H9 (cell line): ENCODE data around the gene PRORP. TPM values are rescaled to one million over a fixed set of nuclear protein-coding genes. Genes with fewer than 3 reads are reported as not detected.

Experiments used
- DNase-seq: peaks from one replicate; pipeline ENCODE4 v3.0.0-alpha.2; 2017
- H2AFZ ChIP-seq: one replicate; pipeline ENCODE4 v1.6.1; 2013; ENCODE audit warnings: mild to moderate bottlenecking, low read length, control low read depth, moderate library complexity
- H2AK5ac ChIP-seq: 2 replicates; pipeline ENCODE4 v1.6.1; 2013; ENCODE audit warnings: low read length, control low read depth, mixed read lengths; ENCODE audit not compliant: insufficient read length
- H2BK120ac ChIP-seq: one replicate; pipeline ENCODE4 v1.6.1; 2013; ENCODE audit warnings: low read depth, mild to moderate bottlenecking, low read length, control low read depth, inconsistent platforms; ENCODE audit not compliant: poor library complexity, severe bottlenecking
- H2BK12ac ChIP-seq: 2 replicates; pipeline ENCODE4 v1.6.1; 2013; ENCODE audit warnings: low read length, control low read depth, mixed read lengths, low read depth; ENCODE audit not compliant: insufficient read length
- H2BK15ac ChIP-seq: 2 replicates; pipeline ENCODE4 v1.6.1; 2013; ENCODE audit warnings: low read depth, low read length, control low read depth
- H2BK20ac ChIP-seq: one replicate; pipeline ENCODE4 v1.6.1; 2013; ENCODE audit warnings: low read depth, mild to moderate bottlenecking, low read length, control low read depth, inconsistent platforms; ENCODE audit not compliant: poor library complexity, severe bottlenecking
- H2BK5ac ChIP-seq: 2 replicates; pipeline ENCODE4 v1.6.1; 2013; ENCODE audit warnings: low read length, control low read depth, mixed read lengths; ENCODE audit not compliant: insufficient read length
- H3K14ac ChIP-seq: 2 replicates; pipeline ENCODE4 v1.6.1; 2013; ENCODE audit warnings: low read length, control low read depth; ENCODE audit not compliant: insufficient read depth
- H3K18ac ChIP-seq: 2 replicates; pipeline ENCODE4 v1.6.1; 2013; ENCODE audit warnings: low read depth, mild to moderate bottlenecking, mixed read lengths, low read length, control low read depth; ENCODE audit not compliant: insufficient read length
- H3K23ac ChIP-seq: 2 replicates; pipeline ENCODE4 v1.6.1; 2013; ENCODE audit warnings: low read length, control low read depth, mixed read lengths, low read depth; ENCODE audit not compliant: insufficient read length
- H3K23me2 ChIP-seq: 2 replicates; pipeline ENCODE4 v1.6.1; 2013; ENCODE audit warnings: low read depth, mild to moderate bottlenecking, mixed read lengths, low read length, control low read depth; ENCODE audit not compliant: insufficient read length, poor library complexity, severe bottlenecking
- H3K27ac ChIP-seq: 2 replicates; pipeline ENCODE4 v1.5.1; 2013; ENCODE audit warnings: low read length, control low read depth, mixed read lengths, low read depth; ENCODE audit not compliant: insufficient read length
- H3K27me3 ChIP-seq: 2 replicates; pipeline ENCODE4 v1.6.1; 2013; ENCODE audit warnings: low read length, control low read depth, inconsistent platforms; ENCODE audit not compliant: insufficient read depth
- H3K4ac ChIP-seq: 2 replicates; pipeline ENCODE4 v1.6.1; 2013; ENCODE audit warnings: low read depth, mild to moderate bottlenecking, control low read depth, inconsistent platforms, low read length, moderate library complexity
- H3K4me1 ChIP-seq: 2 replicates; pipeline ENCODE4 v1.6.1; 2013; ENCODE audit warnings: low read length, control low read depth, inconsistent platforms; ENCODE audit not compliant: insufficient read depth
- H3K4me2 ChIP-seq: 2 replicates; pipeline ENCODE4 v1.6.1; 2013; ENCODE audit warnings: low read length, control low read depth, mixed read lengths; ENCODE audit not compliant: insufficient read length, insufficient read depth
- H3K56ac ChIP-seq: 2 replicates; pipeline ENCODE4 v1.6.1; 2013; ENCODE audit warnings: low read depth, mild to moderate bottlenecking, mixed read lengths, low read length, control low read depth; ENCODE audit not compliant: insufficient read length
- H3K79me1 ChIP-seq: 2 replicates; pipeline ENCODE4 v1.6.1; 2013; ENCODE audit warnings: low read depth, mild to moderate bottlenecking, moderate library complexity, low read length, control low read depth, inconsistent platforms; ENCODE audit not compliant: insufficient read depth, poor library complexity, severe bottlenecking
- H3K79me2 ChIP-seq: 2 replicates; pipeline ENCODE4 v1.6.1; 2013; ENCODE audit warnings: low read length, control low read depth, inconsistent platforms; ENCODE audit not compliant: insufficient read depth
- H3K9ac ChIP-seq: 2 replicates; pipeline ENCODE4 v1.6.1; 2013; ENCODE audit warnings: low read length, control low read depth, mixed read lengths; ENCODE audit not compliant: insufficient read length; ENCODE audit errors: extremely low read depth
- H3K9me3 ChIP-seq: one replicate; pipeline ENCODE4 v1.6.1; 2013; ENCODE audit warnings: low read depth, low read length, inconsistent platforms; ENCODE audit not compliant: control insufficient read depth
- H3T11ph ChIP-seq: one replicate; pipeline ENCODE4 v1.6.1; 2013; ENCODE audit warnings: mild to moderate bottlenecking, low read length, control low read depth, inconsistent platforms
- H4K20me1 ChIP-seq: one replicate; pipeline ENCODE4 v1.6.1; 2013; ENCODE audit not compliant: control insufficient read depth, insufficient read length, insufficient read depth
- H4K5ac ChIP-seq: 2 replicates; pipeline ENCODE4 v1.6.1; 2013; ENCODE audit warnings: low read depth, mild to moderate bottlenecking, mixed read lengths, low read length, control low read depth; ENCODE audit not compliant: insufficient read length
- H4K8ac ChIP-seq: replicated peaks from 2 replicates; pipeline ENCODE4 v1.6.1; 2013; ENCODE audit warnings: low read length, control low read depth, mixed read lengths, low read depth; ENCODE audit not compliant: insufficient read length
- H4K91ac ChIP-seq: 2 replicates; pipeline ENCODE4 v1.6.1; 2013; ENCODE audit warnings: low read depth, mild to moderate bottlenecking, moderate library complexity, mixed read lengths, low read length, control low read depth; ENCODE audit not compliant: insufficient read length
- H3K27ac Mint-ChIP-seq, 3 experiments: 2 replicates in 2 of 3; 3 replicates in 1 of 3; pipeline ENCODE4 v1.8.0; 2020 to 2021; ENCODE audit warnings: mixed read lengths in 3 of 3, mild to moderate bottlenecking in 1 of 3, moderate library complexity in 1 of 3
- H3K27me3 Mint-ChIP-seq: 2 replicates; pipeline ENCODE4 v1.8.0; 2021; ENCODE audit warnings: low read depth, mild to moderate bottlenecking, moderate library complexity, mixed read lengths
- H3K36me3 Mint-ChIP-seq, 3 experiments: 2 replicates in 2 of 3; 3 replicates in 1 of 3; pipeline ENCODE4 v1.8.0; 2020 to 2021; ENCODE audit warnings: low read depth in 3 of 3, mixed read lengths in 3 of 3; ENCODE audit not compliant: insufficient read depth in 1 of 3
- H3K4me1 Mint-ChIP-seq, 2 experiments: 2 replicates each; pipeline ENCODE4 v1.8.0; 2020; ENCODE audit warnings: mixed read lengths in 2 of 2
- H3K4me3 Mint-ChIP-seq, 2 experiments: 2 replicates in 1 of 2; 3 replicates in 1 of 2; pipeline ENCODE4 v1.8.0; 2020 to 2021; ENCODE audit warnings: mild to moderate bottlenecking in 2 of 2, mixed read lengths in 2 of 2, moderate library complexity in 1 of 2
- H3K9me3 Mint-ChIP-seq, 2 experiments: 2 replicates in 1 of 2; 3 replicates in 1 of 2; pipeline ENCODE4 v1.8.0; 2020; ENCODE audit warnings: mild to moderate bottlenecking in 2 of 2, mixed read lengths in 2 of 2, moderate library complexity in 1 of 2
- WGBS: extraction: QIAGEN DNeasy Blood & Tissue Kit; methylation state at CpG from one replicate; pipeline ENCODE4 v1.1.7; 2013; ENCODE audit warnings: missing lambda C conversion rate, low lambda C conversion rate, mixed read lengths; ENCODE audit not compliant: insufficient read length; ENCODE audit errors: extremely low coverage; 5-methylcytosine and 5-hydroxymethylcytosine counted together
- total RNA-seq: library from RNA; stranded (reverse); gene quantifications from 2 replicates; pipeline ENCODE4 v1.2.1, GENCODE V29; 2021
- TF ChIP-seq, protein P1 (sequence below): fragments of 200-600 bp; sonication (generic); conservative IDR thresholded peaks from 3 replicates; pipeline ENCODE4 v1.8.0; 2021; ENCODE audit warnings: antibody characterized with exemption, mild to moderate bottlenecking

Gene PRORP
- total RNA-seq, 1 experiment from 2014 or later, result 37.7 TPM

DNA sequence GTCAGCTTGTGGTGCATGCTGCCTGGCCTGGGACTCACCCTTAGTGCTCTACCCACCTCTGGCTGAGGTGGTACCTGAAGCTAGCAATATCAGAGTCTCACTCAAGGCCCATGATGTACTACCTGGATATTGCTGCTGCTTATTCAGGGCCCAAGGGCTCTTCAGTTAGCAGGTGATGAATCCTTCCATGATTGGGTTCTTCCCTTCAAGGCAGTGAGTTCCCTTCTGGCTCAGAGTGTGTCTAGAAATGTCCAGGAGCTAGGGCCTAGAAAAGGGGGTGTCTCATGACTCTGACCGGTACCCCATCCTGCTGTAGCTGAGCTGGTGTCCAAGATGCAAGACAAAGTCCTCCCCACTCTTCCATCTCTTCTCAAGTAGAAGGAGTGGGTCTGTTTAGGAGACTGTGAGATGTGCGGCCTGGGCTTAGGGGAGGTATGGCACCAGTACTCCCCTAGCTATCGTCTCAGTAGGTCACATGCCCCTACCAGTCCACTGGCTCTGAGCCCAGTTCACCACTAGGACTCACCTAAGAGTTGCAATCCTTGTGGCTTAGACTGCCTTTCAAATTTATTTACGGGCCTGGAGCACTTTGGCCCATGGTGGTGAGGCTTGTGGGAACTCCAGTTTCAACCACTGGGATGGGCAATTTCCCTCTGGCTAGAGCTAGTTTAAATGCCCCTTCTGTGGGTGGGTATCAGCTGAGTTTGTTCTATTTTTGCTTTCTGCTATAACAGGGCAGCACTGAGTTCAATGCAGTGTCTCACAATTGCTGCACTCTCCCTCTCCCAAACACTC, 12.2 kb downstream of the PRORP start:
- Histone ChIP-seq H2BK20ac (no peak overlapping the region), H2BK15ac (no peak overlapping the region), H3K4me1 (no peaks in the 10 kb centered on the region), H4K5ac (no peak overlapping the region), H3K4me2 (no peak overlapping the region), H2AK5ac (no peak overlapping the region), H3K14ac (no peak overlapping the region), H3K27me3 (no peaks in the 10 kb centered on the region), H3K23me2 (no peaks in the 10 kb centered on the region), H2BK5ac (no peak overlapping the region), H4K91ac (no peak overlapping the region), H3K79me1 (peaks cover 4% of the 10 kb centered on the region), H3K18ac (no peak overlapping the region), H3K79me2 (no peaks in the 10 kb centered on the region), H3K4ac (no peak overlapping the region), H4K8ac (no peak overlapping the region), H3T11ph (no peak overlapping the region), H3K27ac (no peak overlapping the region), H2BK12ac (no peak overlapping the region), H3K9me3 (no peaks in the 10 kb centered on the region), H3K23ac (no peak overlapping the region), H4K20me1 (no peaks in the 10 kb centered on the region), H2AFZ (no peak overlapping the region), H3K56ac (no peak overlapping the region), H2BK120ac (no peak overlapping the region), H3K9ac (no peak overlapping the region)
- DNase-seq, result no peak
- Mint-ChIP-seq H3K27me3 (no peaks in the 10 kb centered on the region), H3K27ac (peak overlapping the region in 2 of 3 experiments; percentile 45 to 92; a peak in 2 of 7 replicates), H3K4me1 (no peaks in the 10 kb centered on the region), H3K9me3 (no peaks in the 10 kb centered on the region), H3K4me3 (no peak overlapping the region), H3K36me3 (peaks cover 4 to 38% (median 29%) of the 10 kb centered on the region in 3 experiments; a peak in 6 of 7 replicates)
- no CpG with 5 or more reads among the region's 4 CpGs for WGBS
- TF ChIP-seq, protein P1, sequence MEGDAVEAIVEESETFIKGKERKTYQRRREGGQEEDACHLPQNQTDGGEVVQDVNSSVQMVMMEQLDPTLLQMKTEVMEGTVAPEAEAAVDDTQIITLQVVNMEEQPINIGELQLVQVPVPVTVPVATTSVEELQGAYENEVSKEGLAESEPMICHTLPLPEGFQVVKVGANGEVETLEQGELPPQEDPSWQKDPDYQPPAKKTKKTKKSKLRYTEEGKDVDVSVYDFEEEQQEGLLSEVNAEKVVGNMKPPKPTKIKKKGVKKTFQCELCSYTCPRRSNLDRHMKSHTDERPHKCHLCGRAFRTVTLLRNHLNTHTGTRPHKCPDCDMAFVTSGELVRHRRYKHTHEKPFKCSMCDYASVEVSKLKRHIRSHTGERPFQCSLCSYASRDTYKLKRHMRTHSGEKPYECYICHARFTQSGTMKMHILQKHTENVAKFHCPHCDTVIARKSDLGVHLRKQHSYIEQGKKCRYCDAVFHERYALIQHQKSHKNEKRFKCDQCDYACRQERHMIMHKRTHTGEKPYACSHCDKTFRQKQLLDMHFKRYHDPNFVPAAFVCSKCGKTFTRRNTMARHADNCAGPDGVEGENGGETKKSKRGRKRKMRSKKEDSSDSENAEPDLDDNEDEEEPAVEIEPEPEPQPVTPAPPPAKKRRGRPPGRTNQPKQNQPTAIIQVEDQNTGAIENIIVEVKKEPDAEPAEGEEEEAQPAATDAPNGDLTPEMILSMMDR, result no peak
